GM06990 (cell line): ENCODE results near the gene TMEM82.

Experiments
- DNase-seq: peaks from one replicate; pipeline ENCODE4 v3.0.0-alpha.2; 2011; ENCODE audit not compliant: insufficient read length; ENCODE audit errors: extremely low read depth
- H3K27me3 ChIP-seq: replicated peaks from 2 replicates; pipeline ENCODE4 v1.6.0; 2011; ENCODE audit warnings: low read length; ENCODE audit not compliant: control insufficient read depth, insufficient read depth
- H3K36me3 ChIP-seq: 2 replicates; pipeline ENCODE4 v1.5.1; 2011; ENCODE audit warnings: low read length; ENCODE audit not compliant: control insufficient read depth, insufficient read depth
- H3K4me3 ChIP-seq: replicated peaks from 2 replicates; pipeline ENCODE4 v1.5.1; 2011; ENCODE audit warnings: low read depth, mild to moderate bottlenecking, control low read depth, low read length
- CTCF ChIP-seq: IDR thresholded peaks from 2 replicates; pipeline ENCODE4 v1.5.1; 2011; ENCODE audit warnings: low read length, control low read depth, mild to moderate bottlenecking, inconsistent platforms; ENCODE audit not compliant: insufficient read depth, poor library complexity, severe bottlenecking

The TMEM82 gene

GRCh38 chr1:15775706-15776105, 33.4 kb downstream of the TMEM82 start:
- DNase-seq: no peak
- no peak overlapping the region for H3K4me3 ChIP-seq
- no peaks in the 10 kb centered on the region for H3K36me3 ChIP-seq
- no peak for TF ChIP-seq CTCF
- H3K27me3 ChIP-seq: no peaks in the 10 kb centered on the region; the same call in 1 of the 2 replicates

- Histone ChIP-seq H3K36me3 (no peaks in the 10 kb centered on the region), H3K27me3 (no peaks in the 10 kb centered on the region; the same call in 1 of the 2 replicates), H3K4me3 (no peak overlapping the region)
- no peak for TF ChIP-seq CTCF
- no peak for DNase-seq
Observed at GRCh38 chr1:15777909-15778707, 35.8 kb downstream of the TMEM82 start.

- DNase-seq: no peak
- Histone ChIP-seq H3K4me3 (no peak overlapping the region), H3K36me3 (no peaks in the 10 kb centered on the region), H3K27me3 (no peaks in the 10 kb centered on the region; the same call in 1 of the 2 replicates)
- no peak for TF ChIP-seq CTCF
Observed at GRCh38 chr1:15785683-15786082, 43.4 kb downstream of the TMEM82 start.

GRCh38 chr1:15786581-15786980, 44.3 kb downstream of the TMEM82 start:
- no peak for DNase-seq
- Histone ChIP-seq H3K27me3 (no peaks in the 10 kb centered on the region; the same call in 1 of the 2 replicates), H3K36me3 (no peaks in the 10 kb centered on the region), H3K4me3 (no peak overlapping the region)
- no peak for TF ChIP-seq CTCF

GRCh38 chr1:15788624-15789301, 46.5 kb downstream of the TMEM82 start:
- TF ChIP-seq CTCF: no peak
- DNase-seq: no peak
- no peak overlapping the region for H3K4me3 ChIP-seq
- H3K36me3 ChIP-seq: no peaks in the 10 kb centered on the region
- H3K27me3 ChIP-seq: no peaks in the 10 kb centered on the region
